ENCODE results near the gene GLA. TPM values are rescaled to one million over a fixed set of nuclear protein-coding genes. Genes with fewer than 3 reads are reported as not detected.

GLA gene
- total and polyA plus RNA-seq, 2 of the 13 experiments (the other 11 are each of a cell fraction or from before 2014, with no cell fraction given) = 31.4 to 59.3 TPM

- in situ Hi-C loops (cut with HindIII; ENCODE audit: extremely low pct_ligation_motif_present, low pct_unique_long_range_greater_than_20kb) (no loop called here), intact Hi-C loops (cut with micrococcal nuclease; ENCODE audit: unreplicated experiment) (loop anchor here (5.0 kb wide), 1 partner anchor 47 kb away; the partner anchor contains the start of gene TIMM8A)
- ChIA-PET POLR2A (no interaction called here), CTCF (ENCODE audit: low intra/inter-chr PET ratio, low total read pairs) (no interaction called here)
- no peak for DNase-seq (ENCODE audit: low spot score)
- peaks cover 23% of the 10 kb centered on the region for H3K4me1 ChIP-seq (ENCODE audit: insufficient read depth, low read length)
- no TSS peak for BruUV-seq (replicated peaks)
- ATAC-seq = no peak
- no peak overlapping the region for H2AFZ ChIP-seq (ENCODE audit: low read length)
- H3K9me3 ChIP-seq (ENCODE audit: low read length) = no peaks in the 10 kb centered on the region
- no peaks in the 10 kb centered on the region for H4K20me1 ChIP-seq (ENCODE audit: insufficient read depth, low read length)
- H3K36me3 ChIP-seq (replicated peaks in 1 of 2; ENCODE audit: control insufficient read depth in 1 of 2, insufficient read depth in 2 of 2, low read length in 2 of 2) = peaks cover 0 to 4% of the 10 kb centered on the region in 2 experiments; a peak in 2 of 5 replicates
- H3K4me3 ChIP-seq (replicated peaks in 1 of 3; ENCODE audit: insufficient read depth in 1 of 3, low read depth in 2 of 3, low read length in 3 of 3) = no peak overlapping the region
- H3K9ac ChIP-seq (ENCODE audit: insufficient read depth, low read depth, low read length) = no peak overlapping the region
- H3K4me2 ChIP-seq (ENCODE audit: low read depth, low read length) = no peak overlapping the region
- no peak overlapping the region for H3K27ac ChIP-seq (ENCODE audit: extremely low read length, insufficient read depth, low read length)
- peaks cover 18% of the 10 kb centered on the region for H3K79me2 ChIP-seq (ENCODE audit: insufficient read depth, low read length)
- TF ChIP-seq POLR2G (IDR thresholded peaks at IDR 0.05; ENCODE audit: low read depth, low read length) (0 out of 2 replicates have a peak, but pooled peaks have one; percentile 11), ZNF841 (CRISPR knock-in tag; IDR thresholded peaks at IDR 0.05; ENCODE audit: borderline replicate concordance) (no peak)
- no peak for FAIRE-seq
- no peaks in the 10 kb centered on the region; a peak in 1 of 5 replicates for H3K27me3 ChIP-seq (ENCODE audit: control insufficient read depth in 1 of 2, insufficient read depth in 2 of 2, low read length in 2 of 2)
These were observed 13.4 kb downstream of the GLA start for GRCh38 chrX:101394372-101394771.

DNA sequence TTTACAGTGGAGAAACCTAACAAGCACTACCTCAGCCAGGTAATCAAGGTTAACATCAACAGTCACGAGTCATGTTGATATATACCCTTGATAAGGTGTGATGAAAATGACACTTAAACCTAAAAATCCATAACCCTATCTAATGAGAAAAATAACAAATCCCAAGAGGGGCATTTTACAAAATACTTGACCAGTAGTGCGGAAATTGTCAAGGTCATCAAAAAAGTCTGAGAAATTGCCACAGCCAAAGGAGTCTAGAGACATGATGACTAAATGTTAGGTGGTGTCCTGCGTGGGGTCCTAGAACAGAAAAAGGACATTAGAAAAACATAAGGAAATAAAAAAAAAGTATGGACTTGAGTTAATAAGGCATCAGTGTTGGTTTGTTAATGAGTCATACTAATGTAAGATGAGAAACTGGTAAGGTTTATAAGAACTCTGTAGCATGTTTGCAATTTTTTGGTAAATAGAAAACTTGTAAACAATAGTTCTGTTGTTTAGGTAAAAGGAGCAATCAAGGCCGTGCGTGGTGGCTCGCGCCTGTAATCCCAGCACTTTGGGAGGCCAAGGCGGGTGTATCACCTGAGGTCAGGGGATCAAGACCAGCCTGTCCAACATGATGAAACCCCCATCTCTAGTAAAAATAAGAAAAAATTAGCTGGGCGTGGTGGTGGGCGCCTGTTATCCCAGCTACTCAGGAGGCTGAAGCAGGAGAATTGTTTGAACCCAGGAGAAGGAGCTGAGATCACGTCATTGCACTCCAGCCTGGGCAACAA is 14.0 kb downstream of the GLA start:
- ChIA-PET POLR2A (interaction anchor here (1.3 kb wide), 1 partner anchor 45 kb away, joined by 4 read pairs; the partner anchor contains the start of gene TIMM8A), CTCF (ENCODE audit: low intra/inter-chr PET ratio, low total read pairs) (no interaction called here)
- Histone ChIP-seq H3K27ac (ENCODE audit: extremely low read length, insufficient read depth, low read length) (no peak overlapping the region), H3K36me3 (replicated peaks in 1 of 2; ENCODE audit: control insufficient read depth in 1 of 2, insufficient read depth in 2 of 2, low read length in 2 of 2) (peaks cover 0 to 4% of the 10 kb centered on the region in 2 experiments; a peak in 2 of 5 replicates), H3K9me3 (ENCODE audit: low read length) (no peaks in the 10 kb centered on the region), H2AFZ (ENCODE audit: low read length) (no peak overlapping the region), H3K4me2 (ENCODE audit: low read depth, low read length) (no peak overlapping the region), H3K27me3 (ENCODE audit: control insufficient read depth in 1 of 2, insufficient read depth in 2 of 2, low read length in 2 of 2) (no peaks in the 10 kb centered on the region; a peak in 1 of 5 replicates), H3K9ac (ENCODE audit: insufficient read depth, low read depth, low read length) (no peak overlapping the region), H3K79me2 (ENCODE audit: insufficient read depth, low read length) (peaks cover 18% of the 10 kb centered on the region), H3K4me1 (ENCODE audit: insufficient read depth, low read length) (peaks cover 23% of the 10 kb centered on the region), H4K20me1 (ENCODE audit: insufficient read depth, low read length) (no peaks in the 10 kb centered on the region), H3K4me3 (replicated peaks in 1 of 3; ENCODE audit: insufficient read depth in 1 of 3, low read depth in 2 of 3, low read length in 3 of 3) (no peak overlapping the region)
- DNase-seq (ENCODE audit: low spot score) = no peak
- intact Hi-C loops (cut with micrococcal nuclease; ENCODE audit: unreplicated experiment) = loop anchor here (5.0 kb wide), 1 partner anchor 46 kb away; the partner anchor contains the start of gene TIMM8A
- in situ Hi-C loops (cut with HindIII; ENCODE audit: extremely low pct_ligation_motif_present, low pct_unique_long_range_greater_than_20kb) = no loop called here
- 94% methylated on average over 11 of the region's 11 CpGs for WGBS (ENCODE audit: low lambda C conversion rate)
- BruUV-seq (replicated peaks) = no TSS peak
- ATAC-seq = no peak
- no peak for FAIRE-seq
- TF ChIP-seq MAFK (conservative IDR thresholded peaks at IDR 0.05 in 1 of 2, IDR thresholded peaks at IDR 0.05 in 1 of 2; ENCODE audit: low read length in 2 of 2) = peak; percentile 68 to 74
- TF ChIP-seq REPIN1 (CRISPR knock-in tag; IDR thresholded peaks at IDR 0.05; ENCODE audit: borderline replicate concordance, low read depth) = no peak
- no peak for TF ChIP-seq ZBTB20 (CRISPR knock-in tag; IDR thresholded peaks at IDR 0.05; ENCODE audit: borderline replicate concordance, low read depth)
- TF ChIP-seq AHR (CRISPR knock-in tag; IDR thresholded peaks at IDR 0.05) = no peak
- peak; percentile 40; the same call in 1 of the 2 replicates for TF ChIP-seq RBFOX2 (IDR thresholded peaks at IDR 0.05; ENCODE audit: low read depth, low read length)
- no peak for TF ChIP-seq ZNF615 (CRISPR knock-in tag; IDR thresholded peaks at IDR 0.05; ENCODE audit: borderline replicate concordance)
- 0 out of 2 replicates have a peak, but pooled peaks have one; percentile 22 for TF ChIP-seq ZBTB33 (CRISPR knock-in tag; IDR thresholded peaks at IDR 0.05)
- no peak for TF ChIP-seq MTF2 (CRISPR knock-in tag; IDR thresholded peaks at IDR 0.05; ENCODE audit: borderline replicate concordance)
- TF ChIP-seq ZBTB46 (CRISPR knock-in tag; IDR thresholded peaks at IDR 0.05; ENCODE audit: borderline replicate concordance) = no peak
- TF ChIP-seq ATAD3A (CRISPR knock-in tag; IDR thresholded peaks at IDR 0.05) = no peak
- peak; percentile 67 for TF ChIP-seq MAFF (IDR thresholded peaks at IDR 0.05; ENCODE audit: low read depth, low read length)
- no peak for TF ChIP-seq PHF5A (CRISPR knock-in tag; IDR thresholded peaks at IDR 0.05; ENCODE audit: low read depth, unreplicated experiment)

Data from HepG2 (cell line).